Measurements from ENCODE around the gene ABCG4.

DNA sequence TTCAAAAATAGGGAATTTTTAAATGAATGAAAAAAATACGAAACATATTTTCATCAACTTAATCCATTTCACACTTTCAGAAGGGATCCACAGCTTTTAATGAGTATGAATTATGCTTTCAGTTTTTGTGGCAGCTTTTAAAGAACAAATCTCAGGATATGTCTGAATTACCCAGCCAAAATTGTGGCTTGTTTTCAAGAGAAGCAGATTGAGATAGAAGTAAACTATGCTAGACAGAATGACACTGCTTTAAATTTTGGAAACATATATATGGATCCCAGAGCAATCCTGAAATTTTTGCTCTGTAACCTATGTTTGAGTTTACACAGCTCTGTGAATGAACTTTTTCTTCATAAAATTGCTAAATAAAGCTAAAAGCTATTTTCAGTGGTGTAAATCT, 29.9 kb upstream of the ABCG4 start:
- TF ChIP-seq POLR2A (IDR thresholded peaks at IDR 0.05): no peak
- TF ChIP-seq CTCF (IDR thresholded peaks at IDR 0.05): no peak
